NCI-H460 (cell line): ENCODE measurements around the gene FABP3. TPM values are rescaled to one million over a fixed set of nuclear protein-coding genes. Genes with fewer than 3 reads are reported as not detected.
A peak's percentile ranks its signal among the peaks of the same experiment; 100 is the strongest.

ENCODE experiments used
- DNase-seq: peaks from one replicate; pipeline ENCODE4 v3.0.0-alpha.2; 2016; ENCODE audit warnings: low read depth; ENCODE audit errors: extremely low read depth
- total RNA-seq: library from RNA; depleted of rRNA; stranded (reverse); fragments of >200 nt; shearing (Covaris generic); gene quantifications from 2 replicates; pipeline ENCODE4 v1.2.3, GENCODE V29; 2014

FABP3 gene
- total RNA-seq, 1 experiment from 2014 or later: not detected

GRCh38 chr1:31374511-31375196, 1.8 kb upstream of the FABP3 start:
- DNase-seq: no peak

GRCh38 chr1:31373897-31374486, 1.1 kb upstream of the FABP3 start:
- DNase-seq: no peak

GRCh38 chr1:31372751-31373055, 173 bp downstream of the FABP3 start:
- DNase-seq: no peak

- no peak for DNase-seq
These were observed 825 bp downstream of the FABP3 start for GRCh38 chr1:31372051-31372450.

- no peak for DNase-seq
These were observed 1.5 kb downstream of the FABP3 start for GRCh38 chr1:31371121-31371959.

GRCh38 chr1:31370565-31370964, 2.3 kb downstream of the FABP3 start:
- DNase-seq: no peak

- no peak for DNase-seq
These were observed 2.9 kb downstream of the FABP3 start for GRCh38 chr1:31370021-31370420.

- no peak for DNase-seq
These were observed 4.2 kb downstream of the FABP3 start for GRCh38 chr1:31368611-31369107.

GRCh38 chr1:31366796-31367195, 6.1 kb downstream of the FABP3 start:
- no peak for DNase-seq

GRCh38 chr1:31364561-31365250, 8.2 kb downstream of the FABP3 start:
- DNase-seq: no peak

- no peak for DNase-seq
These were observed 10.8 kb downstream of the FABP3 start for GRCh38 chr1:31362032-31362431.

GRCh38 chr1:31361607-31362006, 11.3 kb downstream of the FABP3 start:
- no peak for DNase-seq

GRCh38 chr1:31356427-31356826, 16.4 kb downstream of the FABP3 start:
- no peak for DNase-seq

GRCh38 chr1:31354283-31354682, 18.6 kb downstream of the FABP3 start:
- DNase-seq: no peak

- DNase-seq: no peak
These were observed 24.4 kb downstream of the FABP3 start for GRCh38 chr1:31348449-31348848.

GRCh38 chr1:31346785-31347184, 26.1 kb downstream of the FABP3 start:
- DNase-seq: no peak

GRCh38 chr1:31345635-31346034, 27.2 kb downstream of the FABP3 start:
- no peak for DNase-seq

GRCh38 chr1:31344503-31344902, 28.4 kb downstream of the FABP3 start:
- no peak for DNase-seq

GRCh38 chr1:31336687-31337467, 36.0 kb downstream of the FABP3 start:
- DNase-seq: no peak

GRCh38 chr1:31335007-31335406, 37.9 kb downstream of the FABP3 start:
- DNase-seq: peak; percentile 21
